NB4 (cell line): ENCODE data around the gene ADGRE3.

Source experiments
- MYC ChIP-seq: IDR thresholded peaks from 2 replicates; pipeline ENCODE4 v1.6.1; 2011; ENCODE audit warnings: low read depth, low read length
- TF ChIP-seq, protein P1 (sequence below): IDR thresholded peaks from one replicate; pipeline ENCODE4 v1.5.1; 2012; ENCODE audit warnings: low read depth, low read length

- TF ChIP-seq, protein P1, sequence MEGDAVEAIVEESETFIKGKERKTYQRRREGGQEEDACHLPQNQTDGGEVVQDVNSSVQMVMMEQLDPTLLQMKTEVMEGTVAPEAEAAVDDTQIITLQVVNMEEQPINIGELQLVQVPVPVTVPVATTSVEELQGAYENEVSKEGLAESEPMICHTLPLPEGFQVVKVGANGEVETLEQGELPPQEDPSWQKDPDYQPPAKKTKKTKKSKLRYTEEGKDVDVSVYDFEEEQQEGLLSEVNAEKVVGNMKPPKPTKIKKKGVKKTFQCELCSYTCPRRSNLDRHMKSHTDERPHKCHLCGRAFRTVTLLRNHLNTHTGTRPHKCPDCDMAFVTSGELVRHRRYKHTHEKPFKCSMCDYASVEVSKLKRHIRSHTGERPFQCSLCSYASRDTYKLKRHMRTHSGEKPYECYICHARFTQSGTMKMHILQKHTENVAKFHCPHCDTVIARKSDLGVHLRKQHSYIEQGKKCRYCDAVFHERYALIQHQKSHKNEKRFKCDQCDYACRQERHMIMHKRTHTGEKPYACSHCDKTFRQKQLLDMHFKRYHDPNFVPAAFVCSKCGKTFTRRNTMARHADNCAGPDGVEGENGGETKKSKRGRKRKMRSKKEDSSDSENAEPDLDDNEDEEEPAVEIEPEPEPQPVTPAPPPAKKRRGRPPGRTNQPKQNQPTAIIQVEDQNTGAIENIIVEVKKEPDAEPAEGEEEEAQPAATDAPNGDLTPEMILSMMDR = no peak
- TF ChIP-seq MYC = no peak
Observed at GRCh38 chr19:14615623-14616022, 59.0 kb downstream of the ADGRE3 start.
